Hepatocyte (in vitro differentiated cells): ENCODE data around the gene CPEB4. TPM values are rescaled to one million over a fixed set of nuclear protein-coding genes. Genes with fewer than 3 reads are reported as not detected.

Experiments used
- DNase-seq: peaks from one replicate; pipeline ENCODE4 v3.0.0-alpha.2; 2016; ENCODE audit warnings: low spot score
- H2AFZ ChIP-seq: fragments of 200-600 bp; sonication (generic); 2 replicates; pipeline ENCODE4 v1.6.0; 2016; ENCODE audit warnings: antibody characterized with exemption, mild to moderate bottlenecking
- H3K27ac ChIP-seq: fragments of 200-600 bp; sonication (generic); 2 replicates; pipeline ENCODE4 v1.5.1; 2016; ENCODE audit warnings: mild to moderate bottlenecking
- H3K27me3 ChIP-seq: fragments of 200-600 bp; sonication (generic); 2 replicates; pipeline ENCODE4 v1.6.1; 2016
- H3K36me3 ChIP-seq: fragments of 200-600 bp; sonication (generic); replicated peaks from 2 replicates; pipeline ENCODE4 v1.5.1; 2016; ENCODE audit warnings: low read depth; ENCODE audit not compliant: insufficient read depth
- H3K4me1 ChIP-seq: fragments of 200-600 bp; sonication (generic); 2 replicates; pipeline ENCODE4 v1.5.1; 2016; ENCODE audit warnings: mild to moderate bottlenecking, moderate library complexity; ENCODE audit not compliant: insufficient read depth
- H3K4me2 ChIP-seq: fragments of 200-600 bp; sonication (generic); 2 replicates; pipeline ENCODE4 v1.6.0; 2016
- H3K4me3 ChIP-seq: fragments of 200-600 bp; sonication (generic); 2 replicates; pipeline ENCODE4 v1.5.1; 2016; ENCODE audit warnings: mild to moderate bottlenecking
- H3K79me2 ChIP-seq: fragments of 200-600 bp; sonication (generic); 2 replicates; pipeline ENCODE4 v1.6.0; 2017; ENCODE audit warnings: mild to moderate bottlenecking
- H3K9me2 ChIP-seq: fragments of 200-600 bp; sonication (generic); replicated peaks from 2 replicates; pipeline ENCODE4 v1.6.0; 2017; ENCODE audit warnings: mild to moderate bottlenecking; ENCODE audit not compliant: insufficient read depth
- H3K9me3 ChIP-seq: fragments of 200-600 bp; sonication (generic); 2 replicates; pipeline ENCODE4 v1.5.1; 2016; ENCODE audit warnings: low read depth, mild to moderate bottlenecking
- H4K20me1 ChIP-seq: fragments of 200-600 bp; sonication (generic); 2 replicates; pipeline ENCODE4 v1.6.0; 2016; ENCODE audit warnings: mild to moderate bottlenecking; ENCODE audit not compliant: insufficient read depth, poor library complexity, severe bottlenecking
- CTCF ChIP-seq: fragments of 200-600 bp; sonication (generic); IDR thresholded peaks from 2 replicates; pipeline ENCODE4 v1.5.1; 2016; ENCODE audit warnings: antibody characterized with exemption, mild to moderate bottlenecking; ENCODE audit not compliant: poor library complexity
- EZH2 ChIP-seq: fragments of 200-600 bp; sonication (generic); IDR thresholded peaks from 2 replicates; pipeline ENCODE4 v1.6.1; 2016; ENCODE audit warnings: antibody characterized with exemption, mild to moderate bottlenecking, borderline replicate concordance
- EZH2phosphoT487 ChIP-seq: fragments of 200-600 bp; sonication (generic); IDR thresholded peaks from one replicate; pipeline ENCODE4 v1.6.1; 2018; ENCODE audit warnings: antibody characterized with exemption, mild to moderate bottlenecking, low read depth, moderate library complexity; ENCODE audit not compliant: unreplicated experiment, severe bottlenecking
- WGBS: methylation state at CpG from one replicate; pipeline ENCODE4 v1.1.6; 2016; ENCODE audit warnings: low lambda C conversion rate; ENCODE audit errors: missing lambda C conversion rate; 5-methylcytosine and 5-hydroxymethylcytosine counted together
- polyA plus RNA-seq: library from polyadenylated mRNA; unstranded; fragments of >200 nt; fragmentation: Nextera tagmentation; extraction: Ambion mirVana; gene quantifications from 2 replicates; pipeline ENCODE4 v1.2.1, GENCODE V29; 2016
- total RNA-seq: library from RNA; depleted of rRNA; stranded (reverse); fragments of >200 nt; gene quantifications from 2 replicates; pipeline ENCODE4 v1.2.3, GENCODE V29; 2014

Gene CPEB4
- total and polyA plus RNA-seq, 2 experiments from 2014 or later, result 13.3 to 49.2 TPM

DNA sequence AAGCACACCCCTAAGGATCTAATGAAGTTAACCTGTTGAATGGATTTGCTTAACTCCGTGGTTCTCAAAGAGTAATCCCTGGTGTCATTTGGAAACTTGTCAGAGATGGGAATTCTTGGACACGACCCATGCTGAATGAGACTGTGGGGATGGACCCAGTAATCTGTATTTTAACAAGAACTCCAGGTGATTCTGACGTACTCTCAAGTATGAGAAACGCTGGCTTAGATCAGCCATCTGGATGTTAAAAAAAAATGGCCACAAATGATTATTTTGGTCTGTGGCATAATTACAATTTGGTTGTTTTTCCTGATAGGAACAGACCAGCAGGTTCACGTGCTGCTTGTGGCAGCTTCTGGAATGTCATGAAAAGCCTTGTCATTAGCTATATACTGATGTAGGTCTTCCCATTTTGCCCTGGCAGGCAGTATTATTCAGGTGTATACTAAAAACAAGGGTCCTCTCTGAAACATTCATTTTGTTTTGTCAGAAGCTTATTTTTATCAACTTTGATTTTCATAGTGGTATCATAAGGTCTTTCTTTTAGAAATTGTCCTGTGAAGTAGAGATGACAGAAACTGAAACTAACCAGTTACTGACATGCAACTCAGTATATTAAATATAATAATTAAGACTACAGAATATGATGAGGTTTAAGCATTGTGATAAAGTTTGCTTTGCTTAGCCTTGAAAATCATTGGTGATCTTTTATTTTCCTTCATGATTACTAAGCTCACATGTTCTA lies 15.4 kb downstream of the CPEB4 start:
- Histone ChIP-seq H3K4me2 (no peak overlapping the region), H3K9me3 (no peaks in the 10 kb centered on the region), H3K79me2 (peaks cover 97% of the 10 kb centered on the region), H3K27ac (no peak overlapping the region), H3K36me3 (no peaks in the 10 kb centered on the region), H3K4me3 (no peak overlapping the region), H3K9me2 (no peaks in the 10 kb centered on the region), H3K27me3 (no peaks in the 10 kb centered on the region), H3K4me1 (no peaks in the 10 kb centered on the region), H4K20me1 (peaks cover 66% of the 10 kb centered on the region), H2AFZ (no peak overlapping the region)
- no peak for TF ChIP-seq EZH2
- no peak for TF ChIP-seq CTCF
- DNase-seq, result no peak
- WGBS, result 73% methylated on average over 5 of the region's 5 CpGs

- no peak for DNase-seq
- Histone ChIP-seq H3K79me2 (peaks cover 97% of the 10 kb centered on the region), H3K4me3 (no peak overlapping the region), H3K27ac (no peak overlapping the region), H3K4me1 (no peaks in the 10 kb centered on the region), H3K9me2 (no peaks in the 10 kb centered on the region), H4K20me1 (peaks cover 67% of the 10 kb centered on the region), H3K27me3 (no peaks in the 10 kb centered on the region), H3K9me3 (no peaks in the 10 kb centered on the region), H3K36me3 (no peaks in the 10 kb centered on the region), H3K4me2 (no peak overlapping the region), H2AFZ (no peak overlapping the region)
- WGBS, result 92% methylated on average over 1 of the region's 1 CpG
- TF ChIP-seq EZH2, result no peak
- TF ChIP-seq CTCF, result no peak
- TF ChIP-seq EZH2phosphoT487, result no peak
These were observed 16.0 kb downstream of the CPEB4 start for GRCh38 chr5:173904151-173904550.

DNA sequence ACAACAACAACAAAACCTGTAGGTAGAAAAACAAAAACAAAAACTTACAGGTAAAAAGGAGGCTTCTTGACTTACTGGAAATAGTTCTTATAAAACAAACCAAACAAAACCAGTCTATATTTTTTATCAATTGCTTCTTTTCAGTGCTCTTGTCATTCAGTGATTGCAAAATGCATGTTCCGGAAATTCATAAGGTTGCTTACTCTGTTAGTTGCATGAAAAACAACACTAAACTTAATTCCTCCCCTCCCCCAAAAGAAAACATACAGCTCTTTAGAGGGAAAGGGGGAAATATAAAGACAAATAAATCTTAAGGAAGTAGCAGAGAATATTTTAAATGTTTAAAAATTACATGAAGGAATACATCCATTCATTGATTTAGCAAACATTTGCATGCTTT lies 19.1 kb downstream of the CPEB4 start:
- H3K9me3 ChIP-seq, result no peaks in the 10 kb centered on the region
- WGBS, result 95% methylated on average over 1 of the region's 1 CpG
- no peaks in the 10 kb centered on the region for H3K4me1 ChIP-seq
- H2AFZ ChIP-seq, result no peak overlapping the region
- H3K9me2 ChIP-seq, result no peaks in the 10 kb centered on the region
- H3K4me2 ChIP-seq, result no peak overlapping the region
- no peak overlapping the region for H3K27ac ChIP-seq
- no peak for DNase-seq
- H3K79me2 ChIP-seq, result peaks cover 80% of the 10 kb centered on the region
- H4K20me1 ChIP-seq, result peaks cover 66% of the 10 kb centered on the region
- no peaks in the 10 kb centered on the region for H3K27me3 ChIP-seq
- H3K4me3 ChIP-seq, result no peak overlapping the region
- TF ChIP-seq CTCF (no peak), EZH2phosphoT487 (no peak), EZH2 (no peak)
- H3K36me3 ChIP-seq, result no peaks in the 10 kb centered on the region
